Right renal cortex interstitium (tissue), 3 donors: ENCODE results near the gene SNX12. TPM values are rescaled to one million over a fixed set of nuclear protein-coding genes. Genes with fewer than 3 reads are reported as not detected.
A peak's percentile ranks its signal among the peaks of the same experiment; 100 is the strongest.
"Not testable (repeated sequence)": the region's sequence is repeated elsewhere in the genome, so short reads cannot be mapped to it uniquely, and the experiment has no call there.

ENCODE experiments used
- DNase-seq, 3 donors: peaks; one replicate each; pipeline ENCODE4 v3.0.0-alpha.2; 2013; ENCODE audit warnings: low read depth in 3 of 3, low spot score in 2 of 3
- polyA plus RNA-seq, 3 donors: library from polyadenylated mRNA; unstranded; fragments of 120-200 nt; gene quantifications; one replicate each; pipeline ENCODE4 v1.2.1, GENCODE V29; 2013; ENCODE audit not compliant: insufficient read length in 3 of 3

Gene SNX12
- polyA plus RNA-seq, 3 donors: 49.9 to 54.3 (median 53.7) TPM

DNA sequence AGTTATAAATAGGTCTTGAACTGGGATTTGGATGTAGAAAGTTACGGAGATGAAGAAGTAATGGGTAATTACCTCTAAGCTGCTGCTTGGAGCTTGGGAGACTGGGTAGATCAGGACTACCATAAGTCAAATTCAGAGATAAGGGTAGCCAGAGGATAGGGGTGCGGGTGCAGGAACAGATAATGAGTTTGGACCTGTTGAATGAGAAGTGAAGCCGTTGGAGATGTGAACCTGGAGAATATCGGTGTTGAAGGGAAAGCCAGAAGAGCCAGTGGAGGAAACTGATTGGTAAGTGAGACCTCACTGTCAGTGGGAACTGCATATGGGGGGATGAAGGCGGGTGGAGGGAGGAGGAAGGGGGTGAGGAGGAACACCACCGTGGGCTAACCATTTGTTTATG is 26.9 kb upstream of the SNX12 start:
- no peak for DNase-seq

DNA sequence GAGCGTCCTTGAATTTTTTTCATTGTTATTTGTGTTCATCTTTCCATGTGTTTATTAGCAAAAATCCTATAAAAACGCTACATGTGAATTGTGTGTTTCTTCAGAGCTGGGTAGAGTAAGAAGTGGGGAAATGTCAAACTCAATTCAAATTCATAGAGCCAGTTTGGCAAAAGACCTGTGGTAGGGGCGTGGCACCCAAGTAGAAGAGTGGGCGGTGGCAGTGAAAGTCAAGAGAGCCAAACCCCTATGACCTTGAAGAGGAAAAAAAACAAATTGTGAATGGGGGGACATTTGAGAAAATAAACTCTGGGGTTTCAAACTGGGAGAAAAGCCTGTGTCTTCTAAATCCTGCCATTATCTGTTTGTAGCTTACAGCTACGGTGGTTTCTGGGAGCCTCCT is 23.1 kb upstream of the SNX12 start:
- DNase-seq: no peak

DNA sequence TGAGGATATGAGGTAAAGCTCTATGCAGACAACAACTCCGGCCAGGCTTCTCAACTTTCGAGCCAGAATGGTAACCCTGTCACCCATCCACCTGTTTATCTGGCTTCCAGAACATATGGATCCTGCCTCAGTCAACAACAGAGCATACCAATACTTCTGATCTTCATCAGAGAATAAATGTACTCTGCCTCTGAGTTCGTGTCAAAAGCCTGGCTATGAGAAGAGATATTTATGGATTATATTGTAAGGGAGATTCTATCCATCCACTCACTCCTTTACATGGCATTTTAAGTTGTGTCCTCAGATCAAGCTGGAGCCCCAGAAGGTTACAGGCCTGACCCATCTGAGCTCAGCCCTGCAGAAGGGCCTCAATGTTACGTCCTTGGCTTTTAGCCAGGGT is 17.8 kb upstream of the SNX12 start:
- DNase-seq: no peak

DNA sequence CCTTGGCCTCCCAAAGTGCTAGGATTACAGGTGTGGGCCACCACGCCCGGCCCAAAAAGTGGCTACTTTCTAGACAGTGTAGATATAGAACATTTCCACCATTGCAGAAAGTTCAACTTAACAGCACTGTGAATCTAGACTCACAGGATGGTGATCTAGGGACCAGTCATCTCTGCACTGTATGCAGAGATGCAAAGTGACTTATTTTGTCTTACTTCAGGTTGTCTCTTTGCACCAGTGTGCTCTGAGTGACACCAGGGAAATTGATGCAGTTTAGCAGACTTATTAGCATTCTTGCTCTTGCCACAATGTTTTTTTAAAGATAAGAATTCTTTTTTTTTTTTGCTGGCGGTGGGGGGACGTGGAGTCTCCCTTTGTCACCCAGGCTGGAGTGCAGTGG is 14.7 kb upstream of the SNX12 start:
- DNase-seq: no peak

DNA sequence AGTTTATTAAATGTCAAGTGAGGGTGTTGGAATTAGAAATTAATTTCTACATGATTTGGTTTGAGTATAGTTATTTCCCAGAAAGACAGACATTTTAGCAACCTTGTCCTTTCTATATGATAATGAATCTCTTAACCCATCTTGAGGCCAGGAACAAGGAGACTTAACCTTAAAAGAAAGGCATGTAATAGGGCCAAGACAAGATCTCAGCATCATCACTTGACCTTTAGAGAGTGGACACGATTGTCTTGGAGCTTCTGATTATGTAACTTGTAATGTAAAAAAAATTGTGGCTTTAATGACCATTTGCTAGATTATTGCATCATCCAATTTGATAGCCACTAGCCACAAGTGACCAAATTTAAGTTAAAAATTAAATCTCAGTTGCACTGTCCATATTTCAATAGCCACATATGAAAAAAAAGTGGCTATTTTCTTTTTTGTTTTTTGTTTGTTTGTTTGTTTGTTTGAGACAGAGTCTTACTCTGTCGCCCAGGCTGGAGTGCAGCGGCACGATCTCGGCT is 14.1 kb upstream of the SNX12 start:
- DNase-seq: no peak

DNA sequence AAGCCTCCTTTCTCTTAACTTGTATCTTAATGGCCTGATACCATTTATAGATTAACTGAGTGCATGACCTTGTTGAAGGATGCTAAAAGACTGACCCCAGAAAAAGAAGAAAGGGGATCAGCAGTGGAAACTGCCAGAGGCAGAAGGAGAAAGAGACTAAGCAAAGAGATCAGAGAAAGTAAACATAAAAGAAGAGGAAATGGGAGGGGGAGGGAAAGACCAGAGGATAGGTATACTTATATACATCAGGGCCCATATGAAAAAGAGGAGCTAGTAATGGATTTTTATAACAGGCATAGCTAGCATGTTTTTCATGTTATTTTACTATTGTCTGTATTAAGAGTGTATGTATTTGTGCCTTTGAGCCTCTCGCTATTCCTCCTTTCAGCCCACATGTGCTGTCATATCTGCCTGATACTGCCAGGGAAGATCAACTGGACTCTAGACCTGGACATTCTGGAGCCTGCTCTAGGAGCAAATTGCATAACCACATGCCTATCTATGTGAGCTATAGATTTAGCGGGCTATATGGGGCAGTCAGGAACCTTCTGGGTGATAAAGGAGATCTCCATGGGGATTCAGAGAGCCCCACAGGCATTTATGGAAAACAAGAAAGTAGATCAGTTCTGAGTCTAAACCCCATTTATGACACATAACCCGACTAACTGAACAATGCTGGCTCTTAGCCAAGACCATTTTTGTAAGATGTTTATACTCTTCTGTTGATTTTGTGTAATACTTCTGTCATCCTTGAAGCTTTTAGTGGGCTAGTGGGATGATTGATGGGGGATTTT is 13.4 kb upstream of the SNX12 start:
- DNase-seq: no peak

DNA sequence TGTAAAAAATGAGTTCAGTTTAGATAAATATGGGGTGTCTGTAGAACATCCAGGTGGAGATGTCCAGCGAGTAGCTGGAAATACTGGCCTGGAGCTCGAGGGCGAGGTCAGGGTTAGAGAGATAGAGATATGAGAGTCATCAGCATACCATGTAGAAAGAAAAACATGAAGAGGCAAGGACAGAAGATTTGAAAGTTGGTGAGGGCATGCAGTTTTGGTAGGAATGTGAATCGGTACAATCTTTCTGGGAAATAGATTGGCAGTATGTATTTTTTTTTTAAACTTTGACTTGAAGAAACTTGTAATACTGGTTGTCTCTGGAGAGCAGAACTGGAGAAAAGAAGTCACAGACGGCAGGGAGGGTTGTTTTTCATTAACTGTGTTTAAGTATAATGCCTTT is 2.4 kb upstream of the SNX12 start:
- no peak for DNase-seq

DNA sequence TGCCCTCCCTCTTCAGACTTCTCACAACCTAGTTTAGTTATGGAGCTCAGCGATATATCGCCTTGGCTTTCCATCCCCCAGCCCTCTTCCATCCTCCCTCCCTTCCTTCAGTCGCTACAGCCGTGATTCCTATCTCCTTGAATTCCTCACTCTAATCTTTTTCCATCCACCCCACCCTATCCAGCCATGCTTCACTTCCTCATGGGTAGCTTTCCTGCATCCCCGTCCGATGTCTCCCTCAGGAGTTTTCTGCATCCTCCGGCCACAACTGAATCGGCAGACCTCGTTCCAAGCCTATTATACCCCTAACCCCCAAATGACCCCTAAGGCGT is 456 bp downstream of the SNX12 start:
- peak in 1 of 3 donors; percentile 5 for DNase-seq

DNA sequence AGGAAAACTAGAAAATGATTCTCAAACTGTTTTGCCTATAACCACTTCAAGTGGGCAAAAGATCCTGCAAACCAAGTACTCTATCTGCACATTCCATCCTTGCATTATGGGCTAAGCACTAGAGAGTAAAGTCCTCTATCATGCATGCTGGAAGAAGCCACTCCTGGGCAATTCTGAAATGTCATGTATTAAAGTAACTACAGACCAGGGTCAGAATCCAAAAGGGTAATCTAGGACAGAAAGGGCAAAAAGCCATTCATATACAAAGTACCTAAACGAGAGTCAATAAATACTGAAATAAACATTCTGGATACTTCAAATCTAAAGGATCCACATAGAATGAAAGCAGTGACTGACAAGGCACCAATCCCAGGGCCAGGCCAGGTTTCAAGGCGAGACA is 1.0 kb downstream of the SNX12 start:
- no peak for DNase-seq

DNA sequence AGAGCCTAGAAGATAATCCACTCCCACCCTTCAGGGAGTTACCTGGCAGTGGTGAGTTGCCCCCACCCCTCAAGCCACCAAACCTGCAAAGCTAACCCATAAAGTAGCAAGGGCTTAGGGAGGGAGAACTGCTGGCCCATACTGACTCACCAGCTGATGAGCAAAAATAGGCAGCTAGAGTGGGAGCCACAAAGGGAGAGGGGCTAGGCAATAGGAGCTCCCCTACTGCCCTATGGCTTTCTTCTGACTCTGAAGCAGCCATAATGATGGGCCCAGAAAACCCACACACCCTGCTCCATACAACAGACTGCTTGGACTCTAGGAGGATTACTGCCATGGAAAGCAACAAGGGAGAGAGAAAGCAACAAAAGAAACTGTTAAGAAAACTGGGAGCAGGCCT is 8.0 kb downstream of the SNX12 start:
- DNase-seq: no peak

DNA sequence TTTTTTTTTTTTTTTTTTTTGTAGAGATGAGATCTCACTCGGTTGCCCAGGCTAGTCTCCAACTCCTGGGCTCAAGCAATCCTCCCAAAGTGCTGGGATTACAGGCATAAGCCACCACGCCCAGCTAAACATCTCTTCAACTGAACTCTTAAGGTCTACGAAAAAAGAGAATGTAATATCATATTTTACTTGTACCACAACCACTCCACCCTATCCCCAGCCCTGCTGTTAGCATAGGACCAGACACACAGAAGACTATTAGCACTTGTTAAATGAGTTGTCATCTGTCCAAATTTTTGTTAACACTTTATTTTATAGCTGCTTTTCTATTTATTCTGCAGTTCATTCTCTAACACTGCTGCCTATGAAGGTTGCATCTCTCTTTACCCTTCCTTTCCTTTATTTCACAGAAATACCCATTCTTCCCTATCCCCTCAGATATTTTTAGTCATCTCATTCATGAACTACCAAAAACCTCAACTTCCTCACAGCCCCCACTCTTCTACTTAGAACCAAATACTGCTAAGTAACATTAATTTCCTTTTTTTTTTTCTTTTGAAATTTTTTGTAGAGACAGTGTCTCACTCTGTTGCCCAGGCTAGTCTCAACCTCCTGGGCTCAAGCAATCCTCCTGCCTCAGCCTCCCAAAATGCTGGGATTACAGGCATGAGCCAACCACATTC is 10.1 kb downstream of the SNX12 start:
- DNase-seq: no peak

DNA sequence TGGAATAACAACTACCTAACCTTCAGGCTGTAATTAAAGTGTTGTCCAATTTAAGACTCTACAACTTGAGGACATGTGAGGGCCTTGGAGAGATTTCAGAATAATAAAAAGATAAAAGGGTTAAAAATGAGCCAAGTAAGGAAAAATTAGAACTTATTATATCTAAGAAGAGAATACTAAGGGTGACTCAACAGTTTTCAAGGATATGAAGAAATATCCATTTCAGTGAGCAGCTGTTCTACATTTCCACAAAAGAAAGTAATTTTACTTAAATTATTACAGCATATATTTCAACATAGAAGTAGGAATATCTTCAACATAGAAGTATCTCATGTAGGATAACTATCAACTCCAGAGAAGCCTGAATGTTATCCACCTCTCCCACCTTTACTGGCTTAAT is 11.3 kb downstream of the SNX12 start:
- DNase-seq: no peak

DNA sequence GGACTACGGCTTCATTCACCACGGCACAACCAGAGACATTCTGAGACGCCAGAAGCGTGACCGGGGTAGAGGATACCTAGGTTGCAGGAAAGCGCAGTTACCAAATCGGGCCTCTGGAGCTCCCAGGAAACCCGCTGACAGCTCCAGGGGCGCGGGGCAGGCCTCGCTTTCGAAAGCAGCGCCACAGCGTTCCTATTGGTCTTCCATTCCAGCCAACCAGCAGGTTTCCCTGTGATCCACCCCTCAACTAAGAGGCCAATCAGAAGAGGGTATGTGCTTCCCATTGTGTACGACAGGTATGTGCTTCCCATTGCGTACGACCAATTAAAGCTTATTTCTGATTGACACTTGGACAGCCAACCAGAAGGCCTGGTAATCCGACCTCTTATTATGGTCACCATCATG is 14.9 kb downstream of the SNX12 start:
- peak in 1 of 3 donors; percentile 2 for DNase-seq

DNA sequence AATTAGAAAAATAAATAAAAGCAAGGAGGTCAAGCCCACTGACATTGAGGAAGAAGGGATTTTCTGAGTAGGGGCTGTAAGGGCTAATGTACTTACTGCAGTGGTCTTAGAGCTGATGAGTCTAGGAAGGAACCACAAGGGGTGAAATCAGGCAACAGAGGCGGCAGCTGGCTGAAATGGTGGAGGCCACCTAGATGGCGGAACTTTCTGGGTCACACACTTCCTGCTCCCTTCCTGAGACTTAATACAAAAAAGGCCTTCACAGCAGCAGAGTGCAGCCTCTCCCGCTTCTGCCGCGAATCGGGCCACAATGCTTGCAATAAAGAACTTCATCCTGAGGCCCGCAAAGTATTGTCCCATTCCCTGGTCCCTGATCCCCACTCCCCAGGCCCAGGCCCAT is 15.4 kb downstream of the SNX12 start:
- DNase-seq: no peak

DNA sequence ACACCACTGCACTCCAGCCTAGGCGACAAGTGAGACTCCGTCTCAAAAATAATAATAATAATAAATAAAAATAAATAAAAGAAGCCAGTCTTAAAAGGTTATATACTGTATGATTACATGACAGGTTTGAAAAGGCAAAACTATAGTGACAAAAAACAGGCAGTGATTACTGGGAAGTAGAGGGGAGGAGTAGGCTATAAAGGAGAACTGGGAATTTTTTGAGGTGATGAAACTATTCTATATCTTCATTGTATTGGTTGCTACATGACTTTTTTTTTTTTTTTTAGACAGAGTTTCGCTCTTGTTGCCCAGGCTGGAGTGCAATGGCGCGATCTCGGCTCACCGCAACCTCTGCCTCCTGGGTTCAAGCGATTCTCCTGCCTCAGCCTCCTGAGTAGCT is 20.2 kb downstream of the SNX12 start:
- not testable (repeated sequence) for DNase-seq

DNA sequence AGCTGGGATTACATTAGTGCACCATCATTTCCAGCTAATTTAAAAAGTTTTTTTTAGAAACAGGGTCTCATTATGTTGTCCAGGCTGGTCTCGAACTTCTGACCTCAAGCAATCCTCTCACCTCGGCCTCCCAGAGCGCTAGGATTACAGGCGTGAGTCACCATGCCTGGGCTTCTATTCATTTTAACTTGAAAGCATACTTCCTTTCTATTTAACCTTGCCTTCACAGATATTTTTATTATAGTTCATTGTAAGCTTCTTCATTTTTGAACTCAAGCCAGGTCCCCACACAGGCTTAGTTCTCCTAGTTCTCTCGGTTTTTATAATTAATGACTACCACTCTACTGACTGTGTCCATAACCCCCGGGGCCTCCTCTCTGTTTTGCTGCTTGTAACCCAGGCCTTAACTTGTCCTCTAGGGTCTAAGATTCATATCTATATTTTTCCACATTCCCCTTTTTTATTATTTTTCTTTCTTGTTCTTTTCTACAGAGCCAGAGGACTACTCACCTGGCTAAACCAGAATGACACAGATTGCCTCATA is 50.7 kb downstream of the SNX12 start:
- DNase-seq: no peak

Other genes with a start within 250 kb of the SNX12 start
- gene TEX11, start 159.6 kb downstream of the SNX12 start, polyA plus RNA-seq: under 1 TPM; 0.08 to 0.18 (median 0.10) TPM
- gene SLC7A3, start 137.2 kb downstream of the SNX12 start, polyA plus RNA-seq: 1 to 10 TPM; 2.2 to 2.8 (median 2.5) TPM
- gene FOXO4, start 27.5 kb upstream of the SNX12 start, polyA plus RNA-seq: 10 to 100 TPM; 22.5 to 26.0 (median 23.8) TPM
- gene CXorf65, start 38.4 kb upstream of the SNX12 start, polyA plus RNA-seq: under 1 TPM in 1 of 3 donors, not detected in 2; 0.69 TPM
- 1 to 10 TPM; 1.0 to 1.4 (median 1.2) TPM for gene IL2RG, start 43.2 kb upstream of the SNX12 start, polyA plus RNA-seq
- 10 to 100 TPM; 32.0 to 35.3 (median 35.1) TPM for gene MED12, start 50.3 kb upstream of the SNX12 start, polyA plus RNA-seq
- gene NLGN3, start 76.5 kb upstream of the SNX12 start, polyA plus RNA-seq: 1 to 10 TPM; 3.8 to 4.4 (median 3.9) TPM
- 10 to 100 TPM; 43.3 to 54.0 (median 47.1) TPM for gene GJB1, start 154.9 kb upstream of the SNX12 start, polyA plus RNA-seq
- gene ZMYM3, start 185.8 kb upstream of the SNX12 start, polyA plus RNA-seq: 10 to 100 TPM; 50.6 to 56.7 (median 54.0) TPM
- 100 to 1,000 TPM; 614 to 653 (median 631) TPM for gene NONO, start 215.3 kb upstream of the SNX12 start, polyA plus RNA-seq
- gene ITGB1BP2, start 233.4 kb upstream of the SNX12 start, polyA plus RNA-seq: 1 to 10 TPM; 1.2 to 1.3 (median 1.2) TPM